ENCODE measurements around the gene BAHD1. TPM values are rescaled to one million over a fixed set of nuclear protein-coding genes. Genes with fewer than 3 reads are reported as not detected.
A peak's percentile ranks its signal among the peaks of the same experiment; 100 is the strongest.

BAHD1 gene
- 16.2 TPM for total RNA-seq
- long read RNA-seq, full-length matches to known transcripts, result 5 of 33 reads
- long read RNA-seq, partial matches to known transcripts, result 16 of 33 reads
- long read RNA-seq, other reads (novel, unspliced or antisense), result 12 of 33 reads

- ATAC-seq (ENCODE audit: poor library complexity) (peak; percentile 91), DNase-seq (peak; percentile 98)
- intact Hi-C loops (cut with DNase I), result no loop called here
Measured at GRCh38 chr15:40440743-40441564, at the start of gene BAHD1. TSS of gene BAHD1 (plus strand) at chr15:40440953. CDS start at chr15:40458465, 17,512 bp downstream.

GRCh38 chr15:40392986-40393948 lies 47.5 kb upstream of the BAHD1 start:
- intact Hi-C loops (cut with DNase I), result no loop called here
- DNase-seq (no peak), ATAC-seq (ENCODE audit: poor library complexity) (no peak)

GRCh38 chr15:40397688-40398412 lies 42.9 kb upstream of the BAHD1 start:
- DNase-seq, result no peak
- ATAC-seq (ENCODE audit: poor library complexity), result peak; percentile 48
- intact Hi-C loops (cut with DNase I), result no loop called here

- ATAC-seq (ENCODE audit: poor library complexity) (peak; percentile 51), DNase-seq (no peak)
- intact Hi-C loops (cut with DNase I), result no loop called here
Measured at GRCh38 chr15:40398413-40398873, 42.3 kb upstream of the BAHD1 start.

- intact Hi-C loops (cut with DNase I), result no loop called here
- DNase-seq, result no peak
- ATAC-seq (ENCODE audit: poor library complexity), result no peak
Measured at GRCh38 chr15:40399370-40399769, 41.4 kb upstream of the BAHD1 start.

GRCh38 chr15:40405501-40406381 lies 35.0 kb upstream of the BAHD1 start, which contains the start of gene IVD:
TSS of gene IVD (plus strand) at chr15:40405795. CDS start at chr15:40405828, 33 bp downstream.
- intact Hi-C loops (cut with DNase I), result no loop called here
- DNase-seq, result peak; percentile 97

GRCh38 chr15:40407330-40407990 lies 33.3 kb upstream of the BAHD1 start:
- no peak for ATAC-seq (ENCODE audit: poor library complexity)
- intact Hi-C loops (cut with DNase I), result no loop called here
- DNase-seq, result no peak

More at GRCh38 chr15:40405501-40406381, 35.0 kb upstream of the BAHD1 start, which contains the start of gene IVD:
- ATAC-seq (ENCODE audit: poor library complexity), result peak; percentile 100

- ATAC-seq (ENCODE audit: poor library complexity), result no peak
- intact Hi-C loops (cut with DNase I), result no loop called here
- no peak for DNase-seq
Measured at GRCh38 chr15:40409366-40409765, 31.4 kb upstream of the BAHD1 start.

- ATAC-seq (ENCODE audit: poor library complexity) (no peak), DNase-seq (no peak)
- intact Hi-C loops (cut with DNase I), result no loop called here
Measured at GRCh38 chr15:40410476-40410875, 30.3 kb upstream of the BAHD1 start.

GRCh38 chr15:40412095-40412759 lies 28.5 kb upstream of the BAHD1 start:
- intact Hi-C loops (cut with DNase I), result no loop called here
- ATAC-seq (ENCODE audit: poor library complexity), result peak; percentile 28
- no peak for DNase-seq

- intact Hi-C loops (cut with DNase I), result no loop called here
- DNase-seq (no peak), ATAC-seq (ENCODE audit: poor library complexity) (no peak)
Measured at GRCh38 chr15:40413036-40413435, 27.7 kb upstream of the BAHD1 start.

- intact Hi-C loops (cut with DNase I), result no loop called here
- no peak for ATAC-seq (ENCODE audit: poor library complexity)
Measured at GRCh38 chr15:40414816-40415215, 25.9 kb upstream of the BAHD1 start.

GRCh38 chr15:40415226-40415625 lies 25.5 kb upstream of the BAHD1 start:
- ATAC-seq (ENCODE audit: poor library complexity) (no peak), DNase-seq (no peak)
- intact Hi-C loops (cut with DNase I), result no loop called here

More at GRCh38 chr15:40414816-40415215, 25.9 kb upstream of the BAHD1 start:
- DNase-seq, result no peak

GRCh38 chr15:40416056-40416455 lies 24.7 kb upstream of the BAHD1 start:
- intact Hi-C loops (cut with DNase I), result no loop called here
- ATAC-seq (ENCODE audit: poor library complexity), result no peak
- DNase-seq, result no peak

- ATAC-seq (ENCODE audit: poor library complexity) (no peak), DNase-seq (no peak)
- intact Hi-C loops (cut with DNase I), result no loop called here
Measured at GRCh38 chr15:40418126-40418525, 22.6 kb upstream of the BAHD1 start.

GRCh38 chr15:40420071-40420713 lies 20.6 kb upstream of the BAHD1 start:
- DNase-seq, result peak; percentile 53
- ATAC-seq (ENCODE audit: poor library complexity), result peak; percentile 71
- intact Hi-C loops (cut with DNase I), result loop anchor here (2.0 to 5.0 kb wide), 3 partner anchors 53 to 137 kb away; partner anchors contain the start of genes ANKRD63 and INAFM2

All from Right ventricle myocardium superior (tissue), 1 donor.